ENCODE measurements around the gene MYBPH.

- no peak for TF ChIP-seq POLR2A (IDR thresholded peaks at IDR 0.05; ENCODE audit: low read depth, low read length)
- TF ChIP-seq TAF1 (IDR thresholded peaks at IDR 0.05; ENCODE audit: low read depth, low read length): no peak
- no peak for TF ChIP-seq POLR2AphosphoS5 (IDR thresholded peaks at IDR 0.05; ENCODE audit: low read depth, low read length)
Observed at GRCh38 chr1:203121186-203122015, 54.2 kb downstream of the MYBPH start.

All from GM12891 (cell line).